Measurements from ENCODE around the gene ELL. TPM values are rescaled to one million over a fixed set of nuclear protein-coding genes. Genes with fewer than 3 reads are reported as not detected.

The ELL gene
- total and polyA plus RNA-seq, 9 of the 15 experiments (the other 6 are each of a cell fraction or from before 2014, with no cell fraction given) = 0.24 to 22.5 (median 4.1) TPM

- peak; percentile 92 for TF ChIP-seq MAX (CRISPR knock-in tag; IDR thresholded peaks at IDR 0.05)
- TF ChIP-seq RBM25 (IDR thresholded peaks at IDR 0.05; ENCODE audit: low read depth, low read length, severe bottlenecking) = peak; percentile 51
- no peak for TF ChIP-seq ZBTB49 (CRISPR knock-in tag; IDR thresholded peaks at IDR 0.05; ENCODE audit: borderline replicate concordance)
- no peak for TF ChIP-seq TEAD2 (tag; IDR thresholded peaks at IDR 0.05)
- TF ChIP-seq CTCFL (IDR thresholded peaks at IDR 0.05; ENCODE audit: borderline replicate concordance, insufficient read depth, low read depth, low read length, poor library complexity, severe bottlenecking) = peak; percentile 96
- TF ChIP-seq RUNX1 (IDR thresholded peaks at IDR 0.05; ENCODE audit: low read depth) = no peak
- TF ChIP-seq FOXA3 (CRISPR knock-in tag; conservative IDR thresholded peaks at IDR 0.05 in 1 of 2, IDR thresholded peaks at IDR 0.05 in 1 of 2) = no peak; a peak in 2 of 4 replicates
- TF ChIP-seq ZBTB33 (CRISPR knock-in tag; IDR thresholded peaks at IDR 0.05) = peak; percentile 87
- TF ChIP-seq MTF1 (CRISPR knock-in tag; IDR thresholded peaks at IDR 0.05; ENCODE audit: borderline replicate concordance) = no peak
- TF ChIP-seq CSDE1 (IDR thresholded peaks at IDR 0.05) = no peak
- no peak for TF ChIP-seq CREB1 (IDR thresholded peaks at IDR 0.05)
- TF ChIP-seq CREB1 (CRISPR knock-in tag; IDR thresholded peaks at IDR 0.05) = 0 out of 2 replicates have a peak, but pooled peaks have one; percentile 10
- peak in 1 of 2 experiments; percentile 67; a peak in 3 of 4 replicates for TF ChIP-seq RAD21 (CRISPR knock-in tag; conservative IDR thresholded peaks at IDR 0.05 in 1 of 2, IDR thresholded peaks at IDR 0.05 in 1 of 2)
- TF ChIP-seq ZFP91 (CRISPR knock-in tag; IDR thresholded peaks at IDR 0.05) = no peak
- TF ChIP-seq ZNF76 (CRISPR knock-in tag; IDR thresholded peaks at IDR 0.05; ENCODE audit: borderline replicate concordance) = no peak
- TF ChIP-seq KHSRP (IDR thresholded peaks at IDR 0.05) = no peak
- TF ChIP-seq NCOA6 (IDR thresholded peaks at IDR 0.05) = no peak
- no peak for TF ChIP-seq ZNF551 (CRISPR knock-in tag; IDR thresholded peaks at IDR 0.05)
- no peak for TF ChIP-seq MAFG (tag; conservative IDR thresholded peaks at IDR 0.05)
- TF ChIP-seq HNRNPH1 (optimal IDR thresholded peaks at IDR 0.05; ENCODE audit: low read depth, low read length) = no peak
Observed at GRCh38 chr19:18419195-18419698, 102.6 kb downstream of the ELL start, which contains the start of gene SSBP4 (continued).
